Measurements from ENCODE around the gene ATXN1.
A peak's percentile ranks its signal among the peaks of the same experiment; 100 is the strongest.
"Not testable (repeated sequence)": the region's sequence is repeated elsewhere in the genome, so short reads cannot be mapped to it uniquely, and the experiment has no call there.

ATXN1 gene

GRCh38 chr6:16431106-16431505 is 330.2 kb downstream of the ATXN1 start:
- DNase-seq, result no peak

DNA sequence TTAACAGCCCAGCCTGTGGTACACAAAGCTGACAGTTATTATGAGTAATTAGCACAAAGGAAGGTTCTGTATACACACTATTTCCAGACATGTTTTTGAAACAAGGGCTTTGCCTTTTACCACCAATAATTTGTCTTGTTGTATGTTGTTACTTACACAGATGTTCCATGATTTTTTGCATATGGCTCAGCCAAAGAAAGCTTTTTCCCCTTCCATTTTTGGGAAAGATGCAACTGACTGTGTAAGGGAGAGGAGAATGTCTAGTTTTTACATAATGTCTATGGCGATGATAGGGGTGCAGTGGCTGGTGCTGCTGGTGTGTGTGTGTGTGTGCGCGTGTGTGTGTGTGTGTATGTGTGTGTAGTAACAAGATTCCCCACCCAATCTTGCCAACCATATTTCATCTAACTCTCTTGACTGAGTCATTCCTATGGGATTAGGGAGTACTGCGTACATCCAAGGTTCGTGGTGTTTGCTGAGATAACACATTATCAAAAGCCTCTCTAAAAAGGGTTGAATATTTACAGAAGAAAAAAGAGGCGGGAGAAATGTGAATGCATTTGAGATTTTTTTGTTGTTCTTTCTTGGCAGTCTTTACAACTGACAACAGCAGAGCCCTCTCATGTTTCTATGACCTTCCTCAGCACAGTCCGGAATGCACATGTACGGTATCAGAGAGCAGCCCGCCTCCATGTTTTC is 330.7 kb downstream of the ATXN1 start:
- DNase-seq, result no peak

DNA sequence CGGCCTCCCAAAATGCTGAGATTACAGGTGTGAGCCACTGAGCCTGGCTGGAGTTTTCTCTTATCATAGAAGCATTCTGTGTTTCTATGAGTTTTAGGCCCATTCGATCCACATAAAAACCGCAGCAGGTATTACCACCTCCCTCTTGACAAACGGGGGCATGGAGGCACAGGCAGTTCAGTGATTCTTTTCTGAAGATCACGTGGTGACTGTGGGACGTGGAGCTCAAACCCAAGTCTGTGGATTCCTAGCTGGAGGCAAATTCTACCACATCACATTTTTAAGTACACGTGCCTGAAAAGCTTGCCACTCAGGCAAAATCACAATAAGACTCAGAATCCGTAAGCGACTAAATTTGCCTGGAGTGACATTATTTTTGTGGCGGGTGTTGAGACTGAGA is 331.6 kb downstream of the ATXN1 start:
- DNase-seq, result no peak

DNA sequence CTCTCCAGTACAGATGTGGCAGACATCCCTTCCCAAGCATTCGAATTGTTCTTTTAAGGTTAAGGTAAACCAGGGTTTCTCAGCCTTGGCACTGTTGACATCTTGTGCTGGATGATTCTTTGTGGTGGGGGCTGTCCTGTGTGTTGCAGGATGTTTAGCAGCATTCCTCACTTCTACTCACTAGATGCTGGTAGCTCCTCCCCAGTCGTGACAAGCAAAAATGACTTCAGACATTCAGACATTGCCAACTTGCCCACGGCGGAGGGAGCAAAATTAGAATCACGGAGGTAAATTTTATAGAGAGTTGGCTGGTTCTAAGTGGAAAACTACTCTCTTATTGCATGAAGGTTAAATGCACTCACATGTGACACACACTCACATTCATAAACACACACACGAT is 334.1 kb downstream of the ATXN1 start:
- DNase-seq, result no peak

DNA sequence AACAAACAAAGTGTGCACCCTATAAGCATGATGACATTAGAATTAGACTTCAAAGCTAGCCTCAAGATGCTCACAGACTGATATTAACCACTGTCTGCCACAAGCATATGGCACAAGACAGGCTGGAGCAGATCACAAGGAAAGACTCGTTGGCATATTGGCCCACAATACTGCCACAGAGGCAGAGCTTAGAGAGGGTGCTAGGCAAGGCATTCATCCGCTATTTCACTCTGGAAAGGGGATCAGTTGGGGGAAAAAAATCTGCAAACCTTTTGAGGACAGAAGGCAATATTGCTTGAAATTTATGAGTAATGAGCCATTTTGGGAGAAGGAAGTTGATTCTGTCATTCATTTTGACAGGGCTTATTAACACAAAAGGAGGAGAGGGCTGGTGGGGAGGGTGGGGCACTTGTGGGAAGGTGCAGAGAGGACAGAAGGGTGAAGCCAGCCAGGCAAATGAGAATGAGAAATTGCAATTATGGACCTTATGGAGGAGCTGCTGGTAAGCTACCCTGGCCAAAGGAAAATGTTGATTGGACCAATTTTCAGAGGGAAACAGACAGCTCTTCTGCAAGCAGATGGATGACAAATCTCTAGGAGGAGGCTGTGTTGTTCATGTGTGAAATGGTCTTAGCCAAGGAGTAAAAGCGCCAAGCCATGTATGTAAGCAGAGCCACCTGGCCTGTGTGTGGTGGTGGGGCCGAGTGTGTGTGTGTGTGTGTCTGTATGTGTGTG is 335.2 kb downstream of the ATXN1 start:
- no peak for DNase-seq

GRCh38 chr6:16421462-16421960 is 339.7 kb downstream of the ATXN1 start:
- DNase-seq, result no peak

- DNase-seq, result peak; percentile 35
Observed at GRCh38 chr6:16420715-16421461, 340.4 kb downstream of the ATXN1 start.

DNA sequence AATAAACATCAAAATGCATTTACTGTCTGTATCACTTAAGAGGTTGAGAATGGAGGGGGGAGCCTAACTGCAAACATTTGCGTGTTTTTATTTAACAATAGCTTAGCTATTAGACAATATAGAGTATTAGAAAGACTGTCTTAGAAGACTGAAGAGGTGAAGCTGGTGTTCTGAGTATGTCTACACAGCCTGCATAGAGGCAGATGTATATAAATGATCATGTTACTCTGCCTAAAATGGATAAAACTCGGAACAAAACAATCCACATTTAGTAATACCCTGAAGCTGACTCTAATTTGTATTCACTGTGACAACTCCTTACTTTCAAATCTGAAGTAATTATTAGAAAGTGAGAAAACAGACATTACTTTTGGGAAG is 340.9 kb downstream of the ATXN1 start:
- no peak for DNase-seq

DNA sequence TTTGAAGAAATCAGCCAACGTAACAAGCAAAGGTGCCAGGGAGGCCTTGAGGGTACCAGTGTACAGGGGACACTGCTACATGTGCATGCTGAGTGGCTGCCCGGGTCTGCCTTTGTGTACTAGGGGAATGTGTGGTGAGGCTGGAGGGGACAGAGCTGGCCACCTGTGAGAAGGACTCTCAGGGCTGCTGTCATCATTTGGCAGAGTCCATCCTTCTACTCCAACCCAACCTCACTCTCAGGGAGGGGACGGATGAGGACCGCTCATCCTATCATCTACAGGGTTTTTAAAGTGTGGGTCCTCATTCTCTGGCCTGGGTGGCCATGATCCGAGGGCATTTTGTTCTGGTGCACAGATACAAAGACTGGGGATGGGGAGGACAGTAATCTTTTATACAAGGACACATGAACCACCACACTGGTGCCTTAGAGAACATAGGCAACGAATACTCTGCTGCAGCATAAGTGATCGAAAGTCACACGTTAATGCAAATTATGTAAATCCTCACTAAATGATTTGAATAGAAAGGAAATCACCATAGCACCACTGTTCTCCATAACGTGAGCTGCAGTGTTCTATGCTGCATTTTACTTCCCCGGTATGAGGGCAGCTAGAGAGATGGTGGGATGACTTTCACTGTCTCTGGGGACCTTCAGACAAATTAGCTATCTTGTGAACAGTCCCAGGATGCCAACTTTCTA is 341.5 kb downstream of the ATXN1 start:
- no peak for DNase-seq

- no peak for DNase-seq
Observed at GRCh38 chr6:16418151-16418550, 343.1 kb downstream of the ATXN1 start.

GRCh38 chr6:16415677-16416076 is 345.6 kb downstream of the ATXN1 start:
- DNase-seq, result no peak

- no peak for DNase-seq
Observed at GRCh38 chr6:16414205-16414604, 347.1 kb downstream of the ATXN1 start.

- DNase-seq, result no peak
Observed at GRCh38 chr6:16413399-16413798, 347.9 kb downstream of the ATXN1 start.

- no peak for DNase-seq
Observed at GRCh38 chr6:16412982-16413381, 348.3 kb downstream of the ATXN1 start.

DNA sequence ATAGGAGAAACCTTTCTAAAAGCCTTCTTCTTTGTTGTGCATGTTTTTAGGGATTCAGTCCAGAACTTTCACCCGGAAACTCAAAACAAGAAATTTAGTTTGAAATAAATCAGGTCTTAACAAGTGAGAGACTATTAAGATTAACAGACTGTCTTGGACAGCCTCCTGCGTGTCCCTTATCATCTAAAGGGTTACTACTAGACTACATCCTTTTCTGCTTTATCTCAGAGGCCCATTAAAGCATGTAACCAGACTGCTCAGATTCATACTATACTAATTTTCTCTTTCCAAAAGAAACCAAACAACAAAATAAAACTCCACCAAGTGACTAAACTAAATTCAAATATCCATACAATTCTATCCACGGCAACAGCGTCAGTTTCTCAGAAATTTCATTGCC is 349.1 kb downstream of the ATXN1 start:
- DNase-seq, result no peak

DNA sequence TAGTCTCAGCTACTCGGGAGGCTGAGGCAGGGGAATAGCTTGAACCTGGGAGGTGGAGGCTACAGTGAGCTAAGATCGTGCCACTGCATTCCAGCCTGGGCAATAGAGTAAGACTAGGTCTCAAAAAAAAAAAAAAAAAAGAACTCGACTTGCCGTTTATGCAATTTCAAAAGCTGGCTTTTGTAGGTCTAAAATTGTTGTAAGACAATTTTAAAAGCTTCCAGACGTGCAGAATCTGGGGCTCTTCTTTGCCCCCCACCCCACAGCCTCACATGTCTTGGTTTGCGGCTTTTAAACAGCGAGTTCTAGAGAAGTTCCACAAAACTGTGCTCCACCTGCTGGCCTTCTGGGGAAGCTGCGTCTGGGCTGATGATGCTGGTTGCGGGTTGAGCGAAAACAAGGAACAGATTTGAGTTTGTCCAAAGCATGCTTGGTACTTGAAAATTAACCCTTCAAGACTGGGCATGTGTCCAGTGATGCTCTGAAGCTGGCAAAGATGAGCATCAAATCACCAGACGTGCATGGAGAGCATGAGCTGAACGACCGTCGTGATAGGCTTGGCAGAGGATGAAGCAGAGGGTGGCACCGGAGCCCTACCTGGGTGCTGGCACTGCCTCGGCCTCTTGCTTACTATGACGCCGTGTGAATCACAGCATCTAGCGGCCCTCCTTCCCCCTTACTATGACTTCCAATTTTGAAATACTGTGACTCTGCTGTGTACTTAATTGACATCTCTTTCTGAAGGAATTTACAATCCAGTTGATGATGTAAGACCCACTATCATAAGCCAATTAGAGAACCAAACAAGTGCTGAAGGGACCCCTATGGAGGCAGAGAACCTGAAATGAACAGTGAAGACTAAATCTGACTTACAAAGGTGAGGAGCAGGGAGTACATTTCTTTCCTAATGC is 351.5 kb downstream of the ATXN1 start:
- DNase-seq, result peak; percentile 33

GRCh38 chr6:16408766-16409165 is 352.5 kb downstream of the ATXN1 start:
- no peak for DNase-seq

- no peak for DNase-seq
Observed at GRCh38 chr6:16406966-16407365, 354.3 kb downstream of the ATXN1 start.

DNA sequence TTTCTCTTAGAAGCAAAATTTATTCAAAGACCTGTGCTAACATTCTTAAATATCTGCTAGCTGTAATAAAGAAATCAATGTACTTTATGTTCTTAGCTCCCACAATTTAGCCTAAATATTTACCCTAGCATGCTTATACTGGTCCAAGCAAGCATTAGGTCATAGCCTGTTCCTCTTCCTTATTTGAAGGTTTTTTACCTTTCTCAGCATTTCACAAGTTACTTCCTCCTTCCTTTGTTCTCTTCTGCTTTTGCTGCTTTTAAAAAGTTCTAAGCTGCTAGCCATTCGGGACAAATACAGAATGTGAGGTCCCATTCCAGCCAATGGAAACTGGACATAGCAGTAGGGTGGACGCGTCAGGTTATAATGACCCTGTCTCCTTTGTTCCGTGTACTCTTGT is 354.7 kb downstream of the ATXN1 start:
- not testable (repeated sequence) for DNase-seq

- no peak for DNase-seq
Observed at GRCh38 chr6:16405375-16405774, 355.9 kb downstream of the ATXN1 start.

GRCh38 chr6:16404456-16404855 is 356.8 kb downstream of the ATXN1 start:
- no peak for DNase-seq

- no peak for DNase-seq
Observed at GRCh38 chr6:16403831-16404230, 357.4 kb downstream of the ATXN1 start.
